ENCODE results near the gene KRT74. TPM values are rescaled to one million over a fixed set of nuclear protein-coding genes. Genes with fewer than 3 reads are reported as not detected.

The KRT74 gene
- total and polyA plus RNA-seq, 4 donors, result not detected

DNA sequence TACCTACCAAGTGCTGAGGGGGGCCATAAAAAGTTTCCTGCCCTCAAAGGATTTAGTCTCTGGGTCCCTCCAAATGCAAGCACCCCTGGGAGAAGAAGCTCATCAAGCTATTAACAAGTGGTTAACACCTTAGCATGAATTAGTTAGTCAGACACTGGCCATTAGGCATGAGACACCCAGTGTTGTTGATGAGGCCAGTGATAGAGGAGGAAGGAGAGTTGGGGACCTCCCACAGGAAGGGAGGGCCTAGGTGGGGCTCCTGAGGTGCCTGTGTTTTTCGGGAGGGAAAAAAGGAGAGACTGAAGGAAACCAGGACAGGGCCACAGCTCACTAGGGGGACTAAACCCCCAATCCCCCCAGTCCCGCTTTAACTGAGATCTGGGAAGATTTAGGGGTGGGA, 16.2 kb downstream of the KRT74 start:
- Histone ChIP-seq H3K9ac (ENCODE audit: low read depth in 1 of 2, low read length in 2 of 2) (no peak overlapping the region), H3K36me3 (ENCODE audit: control insufficient read depth in 4 of 4, insufficient read depth in 3 of 4, low read depth in 1 of 4, low read length in 3 of 4) (no peaks in the 10 kb centered on the region), H3K27ac (ENCODE audit: low read depth in 1 of 2, low read length in 2 of 2) (no peak overlapping the region), H3K27me3 (ENCODE audit: control insufficient read depth in 4 of 4, insufficient read depth in 4 of 4, low read length in 3 of 4) (no peaks in the 10 kb centered on the region), H3K4me1 (ENCODE audit: control insufficient read depth in 4 of 4, insufficient read depth in 4 of 4, low read length in 3 of 4) (peaks cover 0 to 6% (median 0%) of the 10 kb centered on the region in 4 donors), H3K9me3 (ENCODE audit: control insufficient read depth in 4 of 4, low read length in 3 of 4) (no peaks in the 10 kb centered on the region), H3K4me3 (ENCODE audit: low read depth in 1 of 3, low read length in 3 of 3) (no peak overlapping the region)
- TF ChIP-seq RAD21 (IDR thresholded peaks at IDR 0.05), result no peak
- no peak for TF ChIP-seq EGR1 (IDR thresholded peaks at IDR 0.05; ENCODE audit: low read depth in 2 of 2)
- no peak for TF ChIP-seq SP1 (IDR thresholded peaks at IDR 0.05)
- no peak for TF ChIP-seq RXRA (IDR thresholded peaks at IDR 0.05)
- TF ChIP-seq JUND (IDR thresholded peaks at IDR 0.05), result no peak
- TF ChIP-seq TAF1 (conservative IDR thresholded peaks at IDR 0.05), result no peak
- TF ChIP-seq FOXA2 (IDR thresholded peaks at IDR 0.05), result no peak
- TF ChIP-seq YY1 (IDR thresholded peaks at IDR 0.05), result no peak
- TF ChIP-seq MAX (IDR thresholded peaks at IDR 0.05), result no peak
- no peak for TF ChIP-seq NR2F2 (IDR thresholded peaks at IDR 0.05)
- TF ChIP-seq HNF4A (conservative IDR thresholded peaks at IDR 0.05), result no peak
- TF ChIP-seq ZBTB33 (IDR thresholded peaks at IDR 0.05), result no peak
- no peak for TF ChIP-seq GABPA (IDR thresholded peaks at IDR 0.05 in 1 of 2, conservative IDR thresholded peaks at IDR 0.05 in 1 of 2)
- TF ChIP-seq ATF3 (IDR thresholded peaks at IDR 0.05), result no peak
- TF ChIP-seq, protein P1, sequence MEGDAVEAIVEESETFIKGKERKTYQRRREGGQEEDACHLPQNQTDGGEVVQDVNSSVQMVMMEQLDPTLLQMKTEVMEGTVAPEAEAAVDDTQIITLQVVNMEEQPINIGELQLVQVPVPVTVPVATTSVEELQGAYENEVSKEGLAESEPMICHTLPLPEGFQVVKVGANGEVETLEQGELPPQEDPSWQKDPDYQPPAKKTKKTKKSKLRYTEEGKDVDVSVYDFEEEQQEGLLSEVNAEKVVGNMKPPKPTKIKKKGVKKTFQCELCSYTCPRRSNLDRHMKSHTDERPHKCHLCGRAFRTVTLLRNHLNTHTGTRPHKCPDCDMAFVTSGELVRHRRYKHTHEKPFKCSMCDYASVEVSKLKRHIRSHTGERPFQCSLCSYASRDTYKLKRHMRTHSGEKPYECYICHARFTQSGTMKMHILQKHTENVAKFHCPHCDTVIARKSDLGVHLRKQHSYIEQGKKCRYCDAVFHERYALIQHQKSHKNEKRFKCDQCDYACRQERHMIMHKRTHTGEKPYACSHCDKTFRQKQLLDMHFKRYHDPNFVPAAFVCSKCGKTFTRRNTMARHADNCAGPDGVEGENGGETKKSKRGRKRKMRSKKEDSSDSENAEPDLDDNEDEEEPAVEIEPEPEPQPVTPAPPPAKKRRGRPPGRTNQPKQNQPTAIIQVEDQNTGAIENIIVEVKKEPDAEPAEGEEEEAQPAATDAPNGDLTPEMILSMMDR (IDR thresholded peaks at IDR 0.05; ENCODE audit: low read depth, low read length, missing input control), result no peak
- no peak for TF ChIP-seq FOXA1 (IDR thresholded peaks at IDR 0.05)
- TF ChIP-seq HNF4G (IDR thresholded peaks at IDR 0.05), result no peak
- no peak for TF ChIP-seq REST (IDR thresholded peaks at IDR 0.05)
- 69% methylated on average over 2 of the region's 2 CpGs for WGBS
- DNase-seq (ENCODE audit: low spot score), result no peak

Data from liver (tissue), 9 donors.